Sigmoid colon (tissue), 7 donors: ENCODE measurements around the gene PTPN1. TPM values are rescaled to one million over a fixed set of nuclear protein-coding genes. Genes with fewer than 3 reads are reported as not detected.

Experiments used
- DNase-seq: peaks from one replicate; pipeline ENCODE4 v3.0.0-alpha.2; 2019
- H3K27ac ChIP-seq, 4 donors: fragments of 200-600 bp; sonication (generic); one replicate each; pipeline ENCODE4 v1.5.1; 2016 to 2019; ENCODE audit warnings: mild to moderate bottlenecking in 1 of 4
- H3K27me3 ChIP-seq, 3 donors: fragments of 200-600 bp; sonication (generic); one replicate each; pipeline ENCODE4 v1.5.1; 2019; ENCODE audit warnings: mild to moderate bottlenecking in 1 of 3
- H3K36me3 ChIP-seq, 4 donors: fragments of 200-600 bp; sonication (generic); one replicate each; pipeline ENCODE4 v1.5.1; 2016 to 2019
- H3K4me1 ChIP-seq, 4 donors: fragments of 200-600 bp; sonication (generic); one replicate each; pipeline ENCODE4 v1.5.1; 2017 to 2019
- H3K4me3 ChIP-seq, 4 donors: fragments of 200-600 bp; sonication (generic); one replicate each; pipeline ENCODE4 v1.5.1; 2017 to 2019; ENCODE audit warnings: mild to moderate bottlenecking in 2 of 4, moderate library complexity in 1 of 4
- H3K9me3 ChIP-seq, 4 donors: fragments of 200-600 bp in 3 of 4; sonication (generic) in 3 of 4; one replicate each; pipeline versions ENCODE4 v1.5.1 to v1.6.1; 2013 to 2019
- CTCF ChIP-seq, 4 experiments: fragments of 450-650 bp in 3 of 4; fragments of 200-600 bp in 1 of 4; IDR thresholded peaks; one replicate each; pipeline ENCODE4 v1.5.1; 2016 to 2019; ENCODE audit warnings: antibody characterized with exemption in 4 of 4, mild to moderate bottlenecking in 3 of 4, moderate library complexity in 2 of 4
- EP300 ChIP-seq, 4 donors: sonication (generic); formaldehyde crosslinking; IDR thresholded peaks; one replicate each; pipeline ENCODE4 v1.6.1; 2017; ENCODE audit warnings: antibody characterized with exemption in 4 of 4
- POLR2A ChIP-seq, 2 donors: fragments of 450-650 bp; IDR thresholded peaks; one replicate each; pipeline ENCODE4 v1.6.1; 2016; ENCODE audit warnings: antibody characterized with exemption in 2 of 2, mild to moderate bottlenecking in 2 of 2, moderate library complexity in 2 of 2
- POLR2AphosphoS5 ChIP-seq, 4 donors: sonication (generic); formaldehyde crosslinking; IDR thresholded peaks; one replicate each; pipeline ENCODE4 v1.6.1; 2017; ENCODE audit warnings: antibody characterized with exemption in 4 of 4
- WGBS, 2 donors: extraction: QIAGEN DNeasy Blood & Tissue Kit; methylation state at CpG; one replicate each; pipeline ENCODE4 v1.1.7; 2013; 5-methylcytosine and 5-hydroxymethylcytosine counted together
- intact Hi-C: fragments of 100-400 bp; cut with DNase I; formaldehyde crosslinking; loops from one replicate; pipeline ENCODE4 v1.15.1; 2023
- polyA plus RNA-seq, 3 donors: library from polyadenylated mRNA; stranded (reverse); fragments of 200-250 nt; gene quantifications; one replicate each; pipeline ENCODE4 v1.2.3, GENCODE V29; 2013
- total RNA-seq, 4 donors: library from RNA; depleted of rRNA; stranded (reverse); fragments of >200 nt; gene quantifications; one replicate each; pipeline ENCODE4 v1.1.0, GENCODE V29; 2016
- donor health status: healthy with polysubstance abuse.
- donor health status: Bipolar disorder and iron deficiency.
- donor health status: healthy.

The PTPN1 gene
- total and polyA plus RNA-seq, 7 donors: 14.4 to 41.5 (median 23.6) TPM

- Histone ChIP-seq H3K36me3 (peaks cover 0 to 5% (median 0%) of the 10 kb centered on the region in 4 donors), H3K27ac (peak overlapping the region in 2 of 4 donors; percentile 18 to 47), H3K4me3 (no peak overlapping the region), H3K27me3 (no peaks in the 10 kb centered on the region), H3K4me1 (peaks cover 0 to 44% (median 26%) of the 10 kb centered on the region in 4 donors), H3K9me3 (no peaks in the 10 kb centered on the region)
- 88 to 96% methylated on average over 4 of the region's 4 CpGs for WGBS, 2 donors
- TF ChIP-seq POLR2AphosphoS5 (IDR thresholded peaks at IDR 0.05): no peak
- no peak for TF ChIP-seq EP300 (IDR thresholded peaks at IDR 0.05)
- no peak for TF ChIP-seq POLR2A (IDR thresholded peaks at IDR 0.05)
- no peak for TF ChIP-seq CTCF (IDR thresholded peaks at IDR 0.05)
- no peak for DNase-seq
- intact Hi-C loops: no loop called here
Measured at GRCh38 chr20:50551288-50551687, 41.1 kb downstream of the PTPN1 start.

- Histone ChIP-seq H3K4me1 (peaks cover 0 to 28% (median 16%) of the 10 kb centered on the region in 4 donors), H3K27me3 (no peaks in the 10 kb centered on the region), H3K36me3 (peaks cover 0 to 5% (median 0%) of the 10 kb centered on the region in 4 donors), H3K27ac (no peak overlapping the region), H3K9me3 (no peaks in the 10 kb centered on the region), H3K4me3 (no peak overlapping the region)
- intact Hi-C loops: no loop called here
- DNase-seq: no peak
- TF ChIP-seq EP300 (IDR thresholded peaks at IDR 0.05) (no peak), POLR2A (IDR thresholded peaks at IDR 0.05) (no peak), POLR2AphosphoS5 (IDR thresholded peaks at IDR 0.05) (no peak), CTCF (IDR thresholded peaks at IDR 0.05) (no peak)
- WGBS, 2 donors: 96% methylated on average over 3 of the region's 3 CpGs
Measured at GRCh38 chr20:50552979-50553378, 42.8 kb downstream of the PTPN1 start.

GRCh38 chr20:50554694-50555579 is 44.8 kb downstream of the PTPN1 start:
- Histone ChIP-seq H3K36me3 (no peaks in the 10 kb centered on the region), H3K4me3 (no peak overlapping the region), H3K27me3 (no peaks in the 10 kb centered on the region), H3K9me3 (no peaks in the 10 kb centered on the region), H3K27ac (no peak overlapping the region), H3K4me1 (peaks cover 0 to 24% (median 14%) of the 10 kb centered on the region in 4 donors)
- no peak for DNase-seq
- 93 to 98% methylated on average over 4 of the region's 4 CpGs for WGBS, 2 donors
- intact Hi-C loops: no loop called here
- TF ChIP-seq EP300 (IDR thresholded peaks at IDR 0.05) (no peak), POLR2AphosphoS5 (IDR thresholded peaks at IDR 0.05) (no peak), CTCF (IDR thresholded peaks at IDR 0.05) (no peak), POLR2A (IDR thresholded peaks at IDR 0.05) (no peak)

- no peak overlapping the region for H3K4me3 ChIP-seq
- peaks cover 0 to 24% (median 18%) of the 10 kb centered on the region in 4 donors for H3K4me1 ChIP-seq
- TF ChIP-seq POLR2AphosphoS5 (IDR thresholded peaks at IDR 0.05) (no peak), POLR2A (IDR thresholded peaks at IDR 0.05) (no peak), CTCF (IDR thresholded peaks at IDR 0.05) (no peak), EP300 (IDR thresholded peaks at IDR 0.05) (no peak)
- WGBS, 2 donors: 89 to 91% methylated on average over 5 of the region's 5 CpGs
- DNase-seq: no peak
- no peaks in the 10 kb centered on the region for H3K9me3 ChIP-seq
- intact Hi-C loops: no loop called here
- H3K27ac ChIP-seq: no peak overlapping the region
- H3K27me3 ChIP-seq: no peaks in the 10 kb centered on the region
- no peaks in the 10 kb centered on the region for H3K36me3 ChIP-seq
Measured at GRCh38 chr20:50555662-50556061, 45.5 kb downstream of the PTPN1 start.
